22Rv1 (cell line): ENCODE results near the gene CAPN3.

Experiments used
- ZFX ChIP-seq: fragments of 450-650 bp; IDR thresholded peaks from 2 replicates; pipeline ENCODE4 v1.6.1; 2017; ENCODE audit warnings: antibody characterized with exemption, borderline replicate concordance
- TF ChIP-seq, protein P1 (sequence below): fragments of 450-650 bp; IDR thresholded peaks from 2 replicates; pipeline ENCODE4 v1.5.1; 2017; ENCODE audit warnings: mild to moderate bottlenecking

DNA sequence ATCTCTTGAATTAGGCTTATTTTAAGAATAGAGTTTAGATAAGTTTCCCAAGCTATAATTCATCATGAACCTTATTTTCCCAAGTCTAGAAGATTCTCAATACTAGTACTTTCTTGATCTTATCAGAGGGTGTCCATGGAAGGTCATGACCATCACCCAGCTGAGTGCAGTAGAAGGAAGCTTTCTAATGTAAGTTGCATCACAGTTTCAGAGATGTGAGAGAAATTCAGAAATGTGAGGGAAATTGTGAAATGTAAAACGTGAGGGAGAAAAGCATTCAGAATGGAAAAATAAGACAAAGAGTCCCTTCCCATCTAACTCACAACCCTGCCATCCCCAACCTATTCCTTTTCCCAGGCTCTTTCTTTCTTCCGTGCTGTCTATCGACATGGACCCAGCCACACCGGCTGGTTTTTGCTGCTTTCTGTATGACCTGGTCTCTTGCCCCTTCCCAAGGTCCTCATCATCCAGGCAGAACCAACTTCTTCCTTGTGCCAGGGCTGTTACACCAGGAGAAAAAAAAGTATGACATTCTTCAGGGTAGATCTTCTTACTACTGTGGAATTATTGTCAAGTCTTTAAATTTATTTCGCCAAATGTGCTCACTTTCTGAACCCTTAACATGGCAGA is 6.7 kb downstream of the CAPN3 start:
- TF ChIP-seq, protein P1, sequence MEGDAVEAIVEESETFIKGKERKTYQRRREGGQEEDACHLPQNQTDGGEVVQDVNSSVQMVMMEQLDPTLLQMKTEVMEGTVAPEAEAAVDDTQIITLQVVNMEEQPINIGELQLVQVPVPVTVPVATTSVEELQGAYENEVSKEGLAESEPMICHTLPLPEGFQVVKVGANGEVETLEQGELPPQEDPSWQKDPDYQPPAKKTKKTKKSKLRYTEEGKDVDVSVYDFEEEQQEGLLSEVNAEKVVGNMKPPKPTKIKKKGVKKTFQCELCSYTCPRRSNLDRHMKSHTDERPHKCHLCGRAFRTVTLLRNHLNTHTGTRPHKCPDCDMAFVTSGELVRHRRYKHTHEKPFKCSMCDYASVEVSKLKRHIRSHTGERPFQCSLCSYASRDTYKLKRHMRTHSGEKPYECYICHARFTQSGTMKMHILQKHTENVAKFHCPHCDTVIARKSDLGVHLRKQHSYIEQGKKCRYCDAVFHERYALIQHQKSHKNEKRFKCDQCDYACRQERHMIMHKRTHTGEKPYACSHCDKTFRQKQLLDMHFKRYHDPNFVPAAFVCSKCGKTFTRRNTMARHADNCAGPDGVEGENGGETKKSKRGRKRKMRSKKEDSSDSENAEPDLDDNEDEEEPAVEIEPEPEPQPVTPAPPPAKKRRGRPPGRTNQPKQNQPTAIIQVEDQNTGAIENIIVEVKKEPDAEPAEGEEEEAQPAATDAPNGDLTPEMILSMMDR: no peak
- no peak for TF ChIP-seq ZFX
